ENCODE measurements around the gene IL10RA.

GRCh38 chr11:117941976-117942654, 44.1 kb upstream of the IL10RA start:
- no peak for TF ChIP-seq CTCF (IDR thresholded peaks at IDR 0.05)
- no peak for TF ChIP-seq POLR2A (IDR thresholded peaks at IDR 0.05; ENCODE audit: low read depth)
- no peak for TF ChIP-seq EP300 (IDR thresholded peaks at IDR 0.05)
- no peak for TF ChIP-seq POLR2AphosphoS5 (IDR thresholded peaks at IDR 0.05)

All from esophagus muscularis mucosa (tissue), 4 donors.